HG02970 (cell line): ENCODE data around the gene RPRML.
"Not testable (repeated sequence)": the region's sequence is repeated elsewhere in the genome, so short reads cannot be mapped to it uniquely, and the experiment has no call there.

ENCODE experiments used
- ATAC-seq: cut with Tn5 transposase; IDR thresholded peaks from one replicate; pipeline ENCODE4 v1.9.1; 2021; ENCODE audit warnings: mild to moderate bottlenecking, moderate library complexity, moderate number of reproducible peaks; ENCODE audit not compliant: unreplicated experiment, low FRiP score

Gene RPRML

DNA sequence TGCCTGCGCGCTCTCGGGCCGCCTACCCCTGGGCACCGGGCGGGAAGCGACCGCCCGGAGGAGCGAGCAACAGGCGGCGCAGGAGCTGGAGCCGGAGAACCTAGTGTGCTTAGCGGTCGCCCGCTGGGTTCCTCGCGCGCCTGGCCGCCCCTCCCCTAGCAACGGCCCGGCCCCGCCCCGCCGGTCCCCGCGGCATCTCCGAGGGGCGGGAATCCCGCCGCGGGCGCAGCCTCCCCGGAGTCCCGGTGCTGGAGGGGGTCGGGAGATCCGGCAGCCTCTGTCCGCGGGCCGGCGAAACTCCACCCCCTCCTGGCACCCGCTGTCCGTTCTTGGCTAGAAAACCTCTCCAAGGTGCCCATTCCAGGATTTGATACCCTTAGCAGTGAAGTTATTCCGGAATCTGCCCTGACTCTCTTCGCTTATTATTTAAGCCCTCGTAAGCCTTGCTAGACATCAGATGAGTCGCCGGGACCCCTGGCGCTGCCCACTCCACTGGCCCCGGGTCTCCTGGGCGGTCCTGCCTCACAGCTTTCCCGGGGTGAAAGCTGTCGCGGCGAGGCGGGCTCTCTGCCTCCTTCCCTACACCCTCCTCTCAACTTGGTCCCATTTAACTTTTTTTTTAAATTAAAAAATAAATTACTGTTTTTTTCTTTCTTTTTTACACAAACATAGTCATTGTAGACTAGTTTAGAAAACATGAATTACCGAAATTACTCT, at the start of gene RPRML:
TSS of gene RPRML (minus strand) at position 107 of the 717 bp plus-strand sequence. CDS start 246 bp downstream, outside the sequence.
- ATAC-seq, result no peak

DNA sequence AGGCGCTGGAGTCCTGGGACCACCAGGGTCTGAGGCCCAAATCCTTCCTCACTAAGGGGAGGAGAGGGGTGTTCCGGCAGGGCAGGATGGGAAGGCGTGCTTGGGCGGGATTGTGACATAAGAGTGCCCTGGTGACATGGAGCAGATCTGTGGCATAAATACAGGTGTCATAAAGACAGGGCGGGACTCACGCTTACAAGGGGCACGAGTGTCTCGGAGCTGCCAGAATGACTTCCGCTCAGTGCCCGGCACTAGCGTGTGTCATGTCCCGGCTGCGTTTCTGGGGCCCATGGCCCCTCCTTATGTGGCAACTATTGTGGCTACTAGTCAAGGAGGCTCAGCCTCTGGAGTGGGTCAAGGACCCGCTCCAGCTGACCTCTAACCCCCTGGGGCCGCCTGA, 37.9 kb upstream of the RPRML start:
- ATAC-seq, result not testable (repeated sequence)

DNA sequence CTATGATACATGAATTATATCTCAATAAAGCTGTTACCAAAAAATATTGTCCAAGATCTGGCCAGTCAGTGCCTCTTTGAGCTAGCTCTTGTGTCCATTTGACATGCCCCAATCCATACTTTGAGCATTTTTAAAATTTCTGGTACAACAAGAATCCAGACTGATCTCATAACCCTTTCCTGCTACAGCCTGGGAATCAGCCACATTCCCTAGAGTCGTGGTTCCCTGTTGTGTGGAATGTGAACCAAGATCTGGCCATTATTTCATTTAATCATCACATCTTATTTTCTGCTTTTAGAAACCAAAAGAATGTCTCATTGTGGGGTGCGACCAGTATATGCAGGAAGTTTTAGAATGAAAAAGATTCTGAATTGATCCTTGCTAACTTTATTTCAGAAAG, 34.3 kb upstream of the RPRML start:
- ATAC-seq, result no peak

DNA sequence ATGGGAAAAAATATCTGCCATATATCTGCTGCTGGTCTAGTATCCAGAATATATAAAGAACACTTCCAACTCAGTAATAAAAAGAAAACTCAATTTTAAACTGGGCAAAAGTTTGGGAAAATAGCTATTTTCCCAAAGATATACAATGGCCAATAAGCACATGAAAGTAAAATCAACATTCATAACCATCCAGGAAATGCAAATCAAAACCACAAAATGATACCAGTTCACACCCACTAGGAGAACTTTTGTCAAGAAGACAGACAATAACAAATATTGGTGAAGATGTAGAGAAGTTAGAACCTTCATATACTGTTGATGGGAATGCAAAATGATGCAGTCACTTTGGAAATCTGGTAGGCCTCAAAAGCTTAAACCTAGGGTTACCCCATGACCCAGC, 33.4 kb upstream of the RPRML start:
- ATAC-seq, result no peak

DNA sequence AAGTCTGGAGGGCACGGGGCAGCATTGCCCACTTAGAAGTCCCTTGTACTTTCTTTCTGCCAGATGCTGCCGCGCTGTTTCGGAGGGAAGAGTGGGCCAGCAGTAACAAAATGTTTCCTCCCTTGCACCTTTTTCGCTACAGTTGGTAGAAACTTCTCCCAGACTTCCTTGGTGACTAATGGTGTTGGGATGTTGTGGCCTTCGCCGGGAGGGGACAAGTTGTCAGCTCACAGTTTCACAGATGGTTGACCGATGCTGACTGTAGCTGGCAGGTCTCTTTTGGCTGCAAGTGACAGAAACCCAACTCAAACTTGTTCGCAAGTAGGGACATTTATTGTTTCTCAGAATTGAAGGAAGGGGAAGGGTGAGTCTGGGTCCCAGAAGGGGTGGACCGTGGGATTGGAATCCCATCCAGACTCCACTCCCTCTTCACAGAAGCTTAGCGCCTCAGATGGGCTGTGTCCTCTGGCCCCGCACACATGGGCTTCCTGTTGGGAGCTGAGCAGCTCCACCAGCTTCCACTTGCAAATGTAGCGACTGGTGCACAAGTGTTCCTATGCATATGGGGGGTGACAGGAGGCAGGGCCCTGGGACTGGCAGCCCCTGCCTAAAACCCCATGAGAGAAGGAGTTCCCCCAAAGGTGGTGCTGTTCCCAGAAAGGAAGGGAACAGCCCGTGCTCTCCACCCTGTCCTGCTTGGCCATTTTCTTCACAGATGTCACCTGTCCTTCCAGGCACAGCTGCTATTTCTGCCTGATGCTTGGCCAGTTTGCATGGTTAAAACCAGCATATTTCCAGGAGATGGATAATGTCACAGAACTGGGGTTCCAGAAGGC, 30.9 kb upstream of the RPRML start:
- ATAC-seq, result no peak

DNA sequence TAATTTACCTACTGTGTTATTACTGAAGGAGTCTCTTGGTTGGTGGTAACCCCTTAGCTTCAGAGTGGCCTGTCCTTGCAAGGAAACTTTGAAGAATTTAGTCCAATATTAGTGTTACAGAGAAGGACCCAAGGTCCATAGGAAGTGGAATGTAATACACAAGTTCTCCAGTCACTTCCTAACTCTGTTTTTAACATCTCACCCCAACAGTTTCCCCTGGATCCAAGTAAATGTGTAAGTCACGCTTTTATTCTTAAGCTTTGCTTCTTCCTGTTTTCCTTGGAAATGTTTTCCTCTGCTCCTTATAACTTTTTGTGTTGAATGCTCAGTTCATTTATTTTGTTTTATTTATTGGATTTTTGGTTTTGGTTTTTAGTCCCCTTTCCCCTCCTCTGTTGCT, 25.9 kb upstream of the RPRML start:
- ATAC-seq, result no peak

DNA sequence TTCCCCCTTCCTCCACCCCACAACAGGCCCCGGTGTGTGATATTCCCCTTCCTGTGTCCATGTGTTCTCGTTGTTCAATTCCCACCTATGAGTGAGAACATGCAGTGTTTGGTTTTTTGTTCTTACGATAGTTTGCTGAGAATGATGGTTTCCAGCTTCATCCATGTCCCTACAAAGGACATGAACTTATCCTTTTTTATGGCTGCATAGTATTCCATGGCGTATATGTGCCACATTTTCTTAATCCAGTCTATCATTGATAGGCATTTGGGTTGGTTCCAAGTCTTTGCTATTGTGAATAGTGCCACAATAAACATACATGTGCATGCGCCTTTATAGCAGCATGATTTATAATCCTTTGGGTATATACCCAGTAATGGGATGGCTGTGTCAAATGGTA, 24.8 kb upstream of the RPRML start:
- not testable (repeated sequence) for ATAC-seq

DNA sequence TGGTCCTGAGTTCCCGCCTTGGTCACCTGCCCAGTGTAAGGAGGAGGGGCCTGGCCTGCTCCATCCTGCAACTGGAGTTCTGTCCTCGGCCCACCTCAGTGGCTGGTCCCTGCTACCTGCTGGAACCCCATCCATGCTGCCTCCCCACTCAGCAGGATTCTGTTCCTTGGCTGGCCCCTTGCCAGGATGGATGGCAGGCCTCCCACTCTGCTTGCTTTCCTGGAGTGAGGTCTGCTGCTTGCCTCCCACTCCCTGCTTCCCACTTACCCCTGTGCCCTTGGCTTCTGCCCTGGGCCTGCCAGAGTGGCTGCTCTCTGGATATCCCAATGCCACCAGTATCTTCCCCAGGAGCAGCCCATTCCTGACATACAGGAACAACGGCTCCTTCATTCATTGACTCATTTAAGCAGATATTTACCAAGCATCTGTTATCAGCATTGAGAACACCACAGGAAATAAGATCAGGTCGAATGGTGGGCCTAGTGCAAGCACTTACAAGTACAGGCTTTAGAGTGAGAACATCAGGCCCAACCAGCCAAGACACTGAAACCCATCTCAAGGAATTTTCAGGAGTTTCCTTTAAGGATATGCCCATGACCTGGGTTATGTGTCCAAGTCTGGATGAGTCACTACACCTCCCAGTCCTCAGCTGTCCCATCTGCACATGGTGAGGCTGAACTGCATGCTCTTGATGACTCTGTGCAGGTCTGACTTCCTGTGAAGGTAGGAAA, 17.0 kb upstream of the RPRML start:
- no peak for ATAC-seq

DNA sequence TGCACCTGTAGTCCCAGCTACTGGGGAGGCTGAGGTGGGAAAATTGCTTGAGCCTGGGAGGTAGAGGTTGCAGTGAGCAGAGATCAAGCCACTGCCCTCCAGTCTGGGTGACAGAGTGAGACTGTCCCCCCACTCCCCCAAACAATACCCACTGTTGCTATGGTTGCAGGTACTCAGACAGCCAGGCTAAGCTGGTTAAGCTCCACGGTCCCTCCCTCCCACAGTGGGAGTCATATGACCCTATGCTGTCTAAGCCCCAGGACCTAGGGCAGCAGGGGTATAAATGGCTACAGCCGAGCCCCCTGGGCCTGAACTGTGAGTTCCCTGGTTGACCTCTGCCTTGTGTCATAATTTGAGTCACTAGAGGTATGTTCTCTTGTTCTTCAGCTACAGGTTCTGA, 15.9 kb upstream of the RPRML start:
- no peak for ATAC-seq

DNA sequence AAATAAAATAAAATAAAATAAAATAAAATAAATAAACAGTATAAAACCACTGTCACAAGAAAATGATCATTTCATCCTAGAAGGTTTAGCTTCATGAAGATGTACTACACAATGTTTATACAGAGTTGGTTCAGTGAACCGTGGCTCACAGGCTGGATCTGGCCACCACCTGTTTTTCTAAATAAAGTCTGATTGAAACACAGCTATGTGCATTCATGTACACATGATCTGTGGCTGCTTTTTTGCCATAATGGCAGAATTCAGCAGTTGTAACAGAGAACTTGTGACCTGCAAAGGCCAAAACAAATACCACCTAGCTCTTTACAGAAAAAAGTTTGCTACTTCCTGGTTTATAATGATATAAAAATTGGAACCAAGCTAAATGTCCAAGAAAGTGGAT, 12.6 kb upstream of the RPRML start:
- ATAC-seq, result no peak

DNA sequence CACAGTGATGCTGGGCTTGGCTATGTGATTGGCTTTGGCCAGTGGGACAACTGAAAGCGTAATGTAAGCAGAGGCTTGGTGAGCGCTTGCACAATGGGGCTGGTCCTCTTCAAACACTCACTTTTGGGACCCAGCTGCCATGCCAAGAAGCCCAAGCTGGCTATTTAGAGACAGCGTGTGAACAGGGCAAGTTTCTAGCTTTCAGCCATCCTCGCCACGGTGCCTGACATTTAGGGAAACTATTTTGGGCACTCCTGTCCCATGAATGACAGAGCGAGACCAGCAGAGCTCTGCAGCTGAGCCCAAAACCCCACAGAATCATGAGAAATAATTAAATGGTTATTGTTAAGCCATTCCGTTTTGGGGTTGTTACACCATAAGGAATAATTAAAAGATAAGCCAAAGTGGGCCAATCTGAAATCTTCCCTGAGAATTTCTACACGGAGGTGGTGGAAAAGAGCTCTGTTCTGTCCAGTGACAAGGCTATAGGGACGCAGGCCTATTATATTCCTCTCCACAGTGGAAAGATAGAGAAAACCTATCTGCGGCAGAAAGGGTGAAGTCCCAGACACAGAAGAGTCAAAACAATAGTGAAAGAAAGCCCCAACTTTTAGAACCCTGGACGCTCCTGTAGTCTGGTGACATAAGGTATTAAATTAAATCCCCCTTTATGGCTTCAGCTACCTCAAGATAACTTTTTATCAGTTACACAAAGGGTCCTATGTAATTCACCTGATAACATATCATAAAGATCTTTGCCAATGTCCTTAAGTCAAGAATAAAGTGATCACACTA, 10.8 kb upstream of the RPRML start:
- ATAC-seq, result no peak

DNA sequence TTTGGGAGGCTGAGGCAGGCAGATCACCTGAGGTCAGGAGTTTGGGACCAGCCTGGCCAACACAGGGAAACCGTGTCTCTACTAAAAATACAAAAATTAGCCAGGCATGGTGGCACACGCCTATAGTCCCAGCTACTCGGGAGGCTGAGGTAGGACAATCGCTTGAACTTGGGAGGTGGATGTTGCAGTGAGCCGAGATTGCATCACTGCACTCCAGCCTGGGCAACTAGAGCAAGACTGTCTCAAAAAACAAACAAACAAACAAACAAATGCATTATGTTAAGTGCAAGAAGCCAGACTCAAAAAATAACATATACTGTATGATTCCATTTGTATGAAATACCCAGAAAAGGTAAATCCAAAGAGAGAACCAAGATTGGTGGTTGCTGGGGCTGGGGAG, 8.9 kb upstream of the RPRML start:
- ATAC-seq, result not testable (repeated sequence)

DNA sequence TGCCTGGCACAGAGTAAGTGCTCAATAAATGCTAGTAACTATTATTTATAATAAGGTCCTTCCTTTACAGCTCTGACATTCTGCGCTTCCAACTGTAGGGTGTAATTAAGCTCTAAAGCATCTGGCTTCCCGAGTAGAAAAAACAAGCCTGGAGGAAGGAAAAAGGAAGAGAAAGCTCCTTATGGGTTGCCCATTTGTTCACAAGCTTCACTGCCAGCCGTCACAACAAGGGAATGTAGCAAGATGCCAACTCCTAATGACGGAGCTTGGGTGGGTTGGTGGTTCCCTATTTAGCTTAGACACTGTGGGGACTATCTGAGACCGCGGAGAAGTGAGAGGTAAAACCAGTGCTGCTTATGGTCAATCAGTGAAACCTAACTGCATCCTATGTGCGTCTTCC, 7.3 kb upstream of the RPRML start:
- no peak for ATAC-seq

DNA sequence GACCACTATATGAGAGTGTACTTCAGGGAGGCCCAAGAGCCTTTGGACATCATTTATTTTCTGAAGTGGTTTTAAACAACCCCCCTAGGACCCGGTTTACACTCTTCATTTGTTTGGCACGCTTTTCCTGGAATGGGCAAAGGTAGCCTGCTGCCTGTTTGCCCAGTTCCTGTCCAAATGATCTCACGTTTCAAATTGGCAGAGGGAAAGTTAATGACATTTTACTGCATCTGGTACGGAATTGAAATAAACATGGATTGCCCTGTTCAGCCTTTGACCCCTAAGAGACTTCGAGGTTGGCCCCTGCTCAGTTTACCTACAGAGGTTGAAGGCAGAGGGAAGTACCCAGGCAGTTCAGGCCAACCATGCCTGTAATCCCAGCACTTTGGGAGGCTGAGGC, 5.8 kb upstream of the RPRML start:
- no peak for ATAC-seq

DNA sequence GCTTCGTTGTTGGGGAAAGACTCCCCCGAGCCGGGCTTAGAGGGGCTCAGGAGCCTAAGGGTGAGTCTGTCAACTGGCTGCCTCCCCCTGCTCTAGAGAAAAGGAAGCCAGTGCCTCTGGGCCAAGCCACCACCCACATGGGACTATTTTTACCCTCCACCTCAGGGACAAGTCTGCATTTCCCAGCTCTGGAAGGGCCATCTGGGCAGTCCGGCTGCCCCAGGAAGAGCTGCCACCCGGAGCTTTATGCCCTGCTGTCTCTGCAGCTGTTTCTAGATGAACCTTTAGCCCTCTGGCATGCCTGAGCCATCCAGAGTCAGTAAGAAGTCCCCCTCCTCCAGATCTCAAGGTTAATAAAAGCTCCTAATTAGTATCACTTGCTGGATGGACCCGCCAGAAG, 5.3 kb upstream of the RPRML start:
- ATAC-seq, result no peak

DNA sequence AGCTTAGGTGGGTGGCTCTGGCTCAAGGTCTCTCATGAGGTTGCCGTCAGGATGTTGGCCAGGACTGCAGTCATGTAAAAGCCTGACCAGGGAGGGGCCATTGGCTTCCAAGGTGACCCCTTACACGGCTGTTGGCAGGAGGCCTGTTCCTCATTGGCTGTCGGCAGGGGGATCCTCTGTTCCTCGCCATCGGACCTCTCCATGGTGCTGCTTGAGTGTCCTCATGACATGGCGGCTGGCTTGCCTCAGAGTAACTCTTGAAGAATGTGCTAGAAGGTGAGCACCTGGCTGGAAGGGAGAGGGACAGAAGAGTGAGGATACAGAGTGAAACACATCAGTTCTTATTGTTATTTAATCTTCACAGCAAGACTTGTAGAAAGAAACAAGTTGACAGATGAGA, 4.7 kb upstream of the RPRML start:
- no peak for ATAC-seq

DNA sequence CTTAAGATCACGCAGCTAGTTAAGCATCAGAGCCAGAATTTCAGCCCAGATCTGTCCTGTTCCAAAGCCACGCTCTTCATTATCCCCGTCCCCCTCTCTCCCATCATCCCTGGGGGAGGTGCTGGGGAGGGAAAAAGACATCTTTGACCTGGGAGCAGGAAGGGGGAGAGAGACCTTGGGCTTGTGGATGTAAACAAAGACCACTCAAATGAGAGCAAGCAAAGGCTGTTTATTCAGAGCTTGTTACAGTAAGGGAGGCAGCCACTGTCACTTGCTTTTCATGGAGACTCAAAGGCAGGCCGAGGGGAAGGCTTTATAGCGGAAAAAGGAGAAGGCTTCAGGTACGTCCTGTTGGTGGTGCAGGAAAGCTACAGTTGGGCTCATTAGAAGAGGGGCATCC, 3.5 kb upstream of the RPRML start:
- no peak for ATAC-seq

DNA sequence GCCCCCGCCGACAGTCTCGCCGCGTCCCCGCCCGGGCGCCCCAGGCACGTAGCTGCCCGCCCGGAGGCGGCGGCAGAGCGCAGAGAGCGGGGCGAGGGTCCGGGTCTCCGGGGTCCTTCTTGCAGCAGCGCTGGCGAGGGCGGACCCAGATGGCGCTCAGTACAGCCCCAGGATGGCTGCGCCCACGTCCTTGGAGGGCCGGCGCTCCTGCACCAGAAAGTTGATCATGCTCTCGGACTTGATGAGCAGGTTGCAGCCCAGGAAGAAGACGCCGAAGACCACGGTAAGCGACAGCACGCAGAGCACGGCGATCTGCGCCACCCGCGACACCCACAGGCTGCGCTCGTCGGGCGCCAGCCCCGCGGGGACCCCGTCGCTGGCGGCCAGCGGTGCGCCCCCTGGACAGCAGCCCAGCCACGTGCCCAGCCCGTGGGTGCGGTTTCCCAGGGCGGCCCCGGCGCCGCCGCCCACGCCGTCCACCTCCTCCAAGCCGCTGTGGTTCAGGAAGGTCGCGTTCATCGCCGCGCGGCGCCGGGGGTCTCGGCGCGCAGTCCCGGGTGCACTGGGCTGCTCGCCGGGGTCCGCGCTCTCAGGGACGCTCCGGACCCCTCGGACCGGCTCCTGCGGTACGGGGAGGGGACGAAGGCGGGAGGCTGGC, 435 bp downstream of the RPRML start:
- no peak for ATAC-seq

DNA sequence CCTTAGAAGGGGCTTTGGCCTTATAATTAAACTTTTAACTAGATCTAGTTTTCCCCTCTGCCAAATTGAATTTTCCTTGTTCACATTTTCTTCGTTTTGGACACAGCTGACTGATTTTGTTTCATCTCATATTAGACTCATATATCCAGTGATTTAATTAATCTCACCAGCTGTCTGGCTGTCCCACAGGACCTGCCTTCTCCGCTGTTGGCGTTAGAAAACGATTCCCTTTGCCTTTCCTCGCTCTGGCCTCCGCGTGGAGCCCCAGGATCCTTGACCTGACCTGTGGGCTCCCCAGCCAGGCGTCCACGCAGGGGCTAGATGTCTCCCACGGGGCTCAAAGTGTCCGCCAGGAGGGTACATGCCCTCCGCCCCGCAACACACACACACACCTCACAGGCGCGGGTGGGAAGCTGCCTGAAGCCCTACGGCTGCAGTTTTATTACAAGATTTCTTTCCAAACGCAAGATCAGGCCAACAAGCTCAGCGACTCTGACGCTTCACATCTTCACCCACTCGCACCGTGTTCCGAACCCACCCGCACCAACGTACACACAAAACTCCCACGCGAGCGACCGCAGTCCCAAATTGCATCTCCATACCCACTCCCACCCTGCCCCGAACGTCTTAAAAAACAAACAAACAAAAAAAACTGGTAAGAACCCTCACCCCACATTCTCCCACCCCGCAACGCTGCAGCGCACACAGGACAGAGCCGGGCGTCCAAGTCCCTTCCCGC, 1.1 kb downstream of the RPRML start:
- ATAC-seq, result no peak
